Measurements from ENCODE around the gene SMARCC1.

SMARCC1 gene

GRCh38 chr3:47802734-47803479 lies 21.2 kb upstream of the SMARCC1 start, which contains the start of gene DHX30 (continued):
- TF ChIP-seq ZBTB11 (tag by site-specific recombination; conservative IDR thresholded peaks at IDR 0.05; ENCODE audit: low read depth) (peak; percentile 83), ZNF561 (tag by site-specific recombination; IDR thresholded peaks at IDR 0.05; ENCODE audit: borderline replicate concordance) (0 out of 2 replicates have a peak, but pooled peaks have one; percentile 40), YY2 (tag by site-specific recombination; IDR thresholded peaks at IDR 0.05) (no peak), ZNF488 (tag by site-specific recombination; IDR thresholded peaks at IDR 0.05) (no peak), ZNF157 (tag by site-specific recombination; IDR thresholded peaks at IDR 0.05) (no peak), AEBP2 (tag by site-specific recombination; IDR thresholded peaks at IDR 0.05; ENCODE audit: borderline replicate concordance) (no peak)

- POLR2A ChIA-PET = interaction anchor here (0.6 kb wide), 1 partner anchor 23 kb away, joined by 3 read pairs; no protein-coding TSS in a partner anchor
- TF ChIP-seq ZNF621 (tag by site-specific recombination; IDR thresholded peaks at IDR 0.05) = no peak
- peak; percentile 74 for TF ChIP-seq ZBTB8A (tag by site-specific recombination; IDR thresholded peaks at IDR 0.05)
- no peak for TF ChIP-seq ZNF350 (tag by site-specific recombination; IDR thresholded peaks at IDR 0.05)
- no peak for TF ChIP-seq PRDM10 (tag by site-specific recombination; IDR thresholded peaks at IDR 0.05)
- no peak for TF ChIP-seq ZSCAN23 (tag by site-specific recombination; IDR thresholded peaks at IDR 0.05)
- no peaks in the 10 kb centered on the region for H3K9me3 ChIP-seq (ENCODE audit: control insufficient read depth, insufficient read depth, low read depth, low read length)
- no peaks in the 10 kb centered on the region for H3K36me3 ChIP-seq (ENCODE audit: control insufficient read depth in 2 of 2, insufficient read depth in 1 of 2, low read length in 2 of 2)
- no peak overlapping the region for H3K27ac ChIP-seq (ENCODE audit: extremely low read depth, low read depth, low read length)
- no peaks in the 10 kb centered on the region for H3K4me1 ChIP-seq (ENCODE audit: control insufficient read depth, insufficient read depth, low read length)
- CTCF ChIA-PET = no interaction called here
- no peak overlapping the region for H3K4me3 ChIP-seq (ENCODE audit: low read depth, low read length)
These were observed 18.0 kb upstream of the SMARCC1 start for GRCh38 chr3:47799733-47800132.

GRCh38 chr3:47794544-47794943 lies 12.9 kb upstream of the SMARCC1 start:
- Histone ChIP-seq H3K27ac (ENCODE audit: extremely low read depth, low read depth, low read length) (no peak overlapping the region), H3K9me3 (ENCODE audit: control insufficient read depth, insufficient read depth, low read depth, low read length) (no peaks in the 10 kb centered on the region), H3K4me3 (ENCODE audit: low read depth, low read length) (no peak overlapping the region), H3K36me3 (ENCODE audit: control insufficient read depth in 2 of 2, insufficient read depth in 1 of 2, low read length in 2 of 2) (no peaks in the 10 kb centered on the region), H3K4me1 (ENCODE audit: control insufficient read depth, insufficient read depth, low read length) (no peaks in the 10 kb centered on the region)
- ChIA-PET POLR2A (interaction anchor here (0.7 kb wide), 1 partner anchor 9 kb away, joined by 3 read pairs; no protein-coding TSS in a partner anchor), CTCF (no interaction called here)
- TF ChIP-seq ZBTB44 (tag by site-specific recombination; IDR thresholded peaks at IDR 0.05) = no peak
- no peak for TF ChIP-seq SP7 (tag by site-specific recombination; IDR thresholded peaks at IDR 0.05)
- TF ChIP-seq ZSCAN5A (tag by site-specific recombination; IDR thresholded peaks at IDR 0.05) = no peak
- TF ChIP-seq SALL2 (tag by site-specific recombination; IDR thresholded peaks at IDR 0.05; ENCODE audit: borderline replicate concordance) = no peak
- TF ChIP-seq ZNF112 (tag by site-specific recombination; IDR thresholded peaks at IDR 0.05) = no peak
- TF ChIP-seq ZNF621 (tag by site-specific recombination; IDR thresholded peaks at IDR 0.05) = no peak
- no peak for TF ChIP-seq ZFP37 (tag by site-specific recombination; IDR thresholded peaks at IDR 0.05)
- no peak for TF ChIP-seq MEIS1 (CRISPR knock-in tag; IDR thresholded peaks at IDR 0.05; ENCODE audit: borderline replicate concordance)
